HFFc6 (cell line): Measurements from ENCODE around the gene MAST3. TPM values are rescaled to one million over a fixed set of nuclear protein-coding genes. Genes with fewer than 3 reads are reported as not detected.

Experiments
- DNase-seq: peaks from one replicate; pipeline ENCODE4 v3.0.0-alpha.2; 2018
- H3K27ac Mint-ChIP-seq: 2 replicates; pipeline ENCODE4 v1.8.0; 2020; ENCODE audit warnings: mild to moderate bottlenecking, mixed read lengths
- H3K27me3 Mint-ChIP-seq: 2 replicates; pipeline ENCODE4 v1.8.0; 2021; ENCODE audit warnings: mild to moderate bottlenecking, moderate library complexity, mixed read lengths; ENCODE audit not compliant: insufficient read depth
- H3K36me3 Mint-ChIP-seq: 2 replicates; pipeline ENCODE4 v1.8.0; 2021; ENCODE audit warnings: low read depth, mixed read lengths
- H3K4me1 Mint-ChIP-seq: 2 replicates; pipeline ENCODE4 v1.8.0; 2020; ENCODE audit warnings: low read depth, mixed read lengths
- H3K4me3 Mint-ChIP-seq: 2 replicates; pipeline ENCODE4 v1.8.0; 2020; ENCODE audit warnings: mild to moderate bottlenecking, moderate library complexity, mixed read lengths
- H3K9me3 Mint-ChIP-seq: 2 replicates; pipeline ENCODE4 v1.8.0; 2020; ENCODE audit warnings: mild to moderate bottlenecking, mixed read lengths
- CTCF ChIP-seq: fragments of 200-600 bp; sonication (generic); IDR thresholded peaks from 2 replicates; pipeline ENCODE4 v1.5.0; 2021; ENCODE audit warnings: antibody characterized with exemption, mild to moderate bottlenecking
- total RNA-seq, 6 experiments: library from RNA; stranded (reverse); fragmentation: NEBNext Ultra II Directional; extraction: Animal tissue kit (Norgen Biotek cat#: 25700); gene quantifications; 2 replicates in 1 of 6; 3 replicates in 5 of 6; pipeline ENCODE4 v1.2.3, GENCODE V29; 2021

The MAST3 gene
- total RNA-seq, 6 experiments from 2014 or later, result 12.2 to 17.4 (median 13.2) TPM

- Mint-ChIP-seq H3K9me3 (no peaks in the 10 kb centered on the region), H3K27me3 (peaks cover 2% of the 10 kb centered on the region), H3K36me3 (peaks cover 24% of the 10 kb centered on the region), H3K4me3 (no peak overlapping the region), H3K27ac (no peak overlapping the region), H3K4me1 (no peaks in the 10 kb centered on the region)
- no peak for DNase-seq
- no peak for TF ChIP-seq CTCF
Measured at GRCh38 chr19:18145391-18145999, 47.9 kb downstream of the MAST3 start.

- Mint-ChIP-seq H3K4me1 (peaks cover 14% of the 10 kb centered on the region), H3K9me3 (no peaks in the 10 kb centered on the region), H3K27me3 (peaks cover 1% of the 10 kb centered on the region), H3K36me3 (peaks cover 18% of the 10 kb centered on the region), H3K4me3 (no peak overlapping the region), H3K27ac (no peak overlapping the region)
- no peak for DNase-seq
- no peak for TF ChIP-seq CTCF
Measured at GRCh38 chr19:18147396-18147795, 49.8 kb downstream of the MAST3 start.

- no peak for TF ChIP-seq CTCF
- peaks cover 23% of the 10 kb centered on the region for H3K4me1 Mint-ChIP-seq
- no peak for DNase-seq
- H3K27me3 Mint-ChIP-seq, result peaks cover 5% of the 10 kb centered on the region
- no peak overlapping the region for H3K4me3 Mint-ChIP-seq
- no peaks in the 10 kb centered on the region for H3K9me3 Mint-ChIP-seq
- peaks cover 14% of the 10 kb centered on the region for H3K36me3 Mint-ChIP-seq
- H3K27ac Mint-ChIP-seq, result no peak overlapping the region
Measured at GRCh38 chr19:18149596-18149975, 52.0 kb downstream of the MAST3 start.

GRCh38 chr19:18150776-18151624, 53.4 kb downstream of the MAST3 start:
- Mint-ChIP-seq H3K4me3 (peak overlapping the region; percentile 91), H3K27me3 (peaks cover 5% of the 10 kb centered on the region), H3K9me3 (no peaks in the 10 kb centered on the region), H3K4me1 (peaks cover 24% of the 10 kb centered on the region), H3K27ac (peak overlapping the region; percentile 99), H3K36me3 (peaks cover 7% of the 10 kb centered on the region)
- TF ChIP-seq CTCF, result no peak
- no peak for DNase-seq

- Mint-ChIP-seq H3K4me3 (peak overlapping the region; percentile 91), H3K27me3 (peaks cover 5% of the 10 kb centered on the region), H3K27ac (peak overlapping the region; percentile 99), H3K4me1 (peaks cover 30% of the 10 kb centered on the region), H3K36me3 (peaks cover 4% of the 10 kb centered on the region; the same call in 1 of the 2 replicates), H3K9me3 (no peaks in the 10 kb centered on the region)
- DNase-seq, result peak; percentile 97
- peak; percentile 79 for TF ChIP-seq CTCF
Measured at GRCh38 chr19:18152442-18152816, 54.9 kb downstream of the MAST3 start.
